ENCODE data around the gene TSPAN33.
"Not testable (repeated sequence)": the region's sequence is repeated elsewhere in the genome, so short reads cannot be mapped to it uniquely, and the experiment has no call there.

Gene TSPAN33

DNA sequence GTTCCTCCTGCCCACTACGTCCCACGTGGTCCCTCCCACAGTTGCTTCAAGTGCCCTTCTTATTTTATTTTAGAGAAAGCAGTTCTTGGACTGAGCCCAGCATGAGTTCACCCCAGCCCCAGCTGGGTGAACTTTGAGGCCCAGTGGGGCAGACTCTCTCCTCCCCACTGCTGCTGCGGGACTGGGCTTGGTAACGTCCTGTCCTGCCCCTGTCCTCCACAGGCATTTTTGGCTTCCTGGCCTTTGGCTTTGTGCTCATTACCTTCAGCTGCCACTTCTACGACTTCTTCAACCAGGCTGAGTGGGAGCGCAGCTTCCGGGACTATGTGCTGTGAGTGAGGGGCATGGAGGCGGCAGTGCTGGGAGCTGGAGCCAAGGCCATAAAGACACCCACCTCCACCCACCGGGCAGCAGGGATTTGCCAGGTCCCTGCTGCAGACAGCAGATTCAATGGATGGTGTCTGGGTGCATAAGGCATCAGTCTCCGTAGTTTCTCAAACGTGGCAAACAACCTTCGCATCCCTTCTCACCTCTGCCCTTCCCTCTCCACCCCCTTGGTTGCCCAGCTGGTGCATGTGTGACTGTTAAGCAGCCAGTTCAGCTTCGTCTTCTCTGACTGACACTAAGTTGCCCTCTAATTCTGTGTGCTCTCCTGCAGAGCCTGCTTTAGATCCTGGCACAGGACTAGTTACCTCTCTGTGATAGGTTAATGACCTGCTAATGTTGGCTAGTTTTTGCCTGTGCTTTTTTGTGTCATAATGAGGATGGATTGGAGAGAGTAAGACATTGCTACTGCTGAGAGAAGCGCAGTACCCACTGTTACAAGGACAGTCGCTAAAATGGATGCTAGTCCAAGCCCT lies 64.8 kb downstream of the TSPAN33 start:
- no peak for DNase-seq (ENCODE audit: low spot score)

GRCh38 chr7:129210256-129210988 lies 65.9 kb downstream of the TSPAN33 start:
- DNase-seq (ENCODE audit: low spot score), result peak; percentile 51

GRCh38 chr7:129210989-129211312 lies 66.4 kb downstream of the TSPAN33 start:
- no peak for DNase-seq (ENCODE audit: low spot score)

DNA sequence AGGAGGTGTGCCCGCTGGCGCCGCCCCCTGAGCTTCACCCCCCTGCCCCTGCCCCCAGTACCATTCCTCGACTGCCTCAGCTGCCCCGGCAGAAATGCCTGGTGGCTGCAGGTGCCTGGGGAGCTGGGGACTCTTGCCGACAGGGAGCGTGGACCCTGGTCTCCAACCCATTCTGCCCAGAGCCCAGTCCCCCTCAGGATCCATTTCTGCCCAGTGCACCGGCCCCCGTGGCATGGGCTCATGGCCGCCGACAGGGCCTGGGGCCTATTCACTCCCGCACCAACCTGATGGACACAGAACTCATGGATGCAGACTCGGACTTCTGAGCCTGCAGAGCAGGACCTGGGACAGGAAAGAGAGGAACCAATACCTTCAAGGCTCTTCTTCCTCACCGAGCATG lies 67.6 kb downstream of the TSPAN33 start:
- DNase-seq (ENCODE audit: low spot score), result no peak

GRCh38 chr7:129212596-129212995 lies 68.1 kb downstream of the TSPAN33 start:
- no peak for DNase-seq (ENCODE audit: low spot score)

DNA sequence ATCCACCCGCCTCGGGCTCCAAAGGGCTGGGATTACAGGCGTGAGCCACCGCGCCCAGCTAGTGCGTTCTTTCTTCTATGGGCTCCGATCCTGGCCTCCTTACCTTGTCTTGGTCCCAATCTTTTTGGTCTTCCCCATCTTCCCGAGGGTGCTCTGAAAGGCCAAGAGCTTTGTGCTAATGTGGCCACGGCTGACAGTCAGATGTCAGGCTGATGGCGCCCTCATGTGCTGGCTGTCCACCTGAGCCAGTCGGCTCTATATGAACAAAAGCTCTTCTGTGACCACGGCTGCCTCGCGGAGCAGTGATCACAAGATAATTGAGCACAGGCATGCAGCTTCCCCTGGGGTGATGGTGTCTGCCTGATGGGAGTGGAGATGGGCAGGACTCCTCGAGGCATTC lies 69.3 kb downstream of the TSPAN33 start:
- DNase-seq (ENCODE audit: low spot score), result no peak

GRCh38 chr7:129215691-129216090 lies 71.2 kb downstream of the TSPAN33 start:
- DNase-seq (ENCODE audit: low spot score), result not testable (repeated sequence)

GRCh38 chr7:129216101-129216715 lies 71.7 kb downstream of the TSPAN33 start:
- DNase-seq (ENCODE audit: low spot score), result not testable (repeated sequence)

GRCh38 chr7:129216821-129217416 lies 72.4 kb downstream of the TSPAN33 start:
- DNase-seq (ENCODE audit: low spot score), result not testable (repeated sequence)

- DNase-seq (ENCODE audit: low spot score), result peak; percentile 83
These were observed 74.1 kb downstream of the TSPAN33 start for GRCh38 chr7:129218514-129219062.

- DNase-seq (ENCODE audit: low spot score), result not testable (repeated sequence)
These were observed 74.7 kb downstream of the TSPAN33 start for GRCh38 chr7:129219166-129219565.

Measured in CD4-positive, alpha-beta T cell treated with Interleukin-2 at 100 ng/mL for 4 hours (primary cell).